ENCODE data around the gene PRRG4.
A peak's percentile ranks its signal among the peaks of the same experiment; 100 is the strongest.
"Not testable (repeated sequence)": the region's sequence is repeated elsewhere in the genome, so short reads cannot be mapped to it uniquely, and the experiment has no call there.

Gene PRRG4

GRCh38 chr11:32817181-32817851, 12.4 kb upstream of the PRRG4 start:
- H3K36me3 ChIP-seq (ENCODE audit: control insufficient read depth, insufficient read depth, low read length) = no peaks in the 10 kb centered on the region
- H3K9ac ChIP-seq (ENCODE audit: low read length) = no peak overlapping the region
- H3K4me3 ChIP-seq (ENCODE audit: low read length) = no peak overlapping the region
- H3K4me1 ChIP-seq (ENCODE audit: control insufficient read depth, insufficient read depth, low read length) = no peaks in the 10 kb centered on the region
- H3K27me3 ChIP-seq (ENCODE audit: control insufficient read depth, insufficient read depth, low read length) = no peaks in the 10 kb centered on the region
- H3K9me3 ChIP-seq (ENCODE audit: control insufficient read depth, low read length) = no peaks in the 10 kb centered on the region

GRCh38 chr11:32817852-32818183, 11.9 kb upstream of the PRRG4 start:
- Histone ChIP-seq H3K4me3 (ENCODE audit: low read length) (no peak overlapping the region), H3K9ac (ENCODE audit: low read length) (no peak overlapping the region), H3K4me1 (ENCODE audit: control insufficient read depth, insufficient read depth, low read length) (no peaks in the 10 kb centered on the region), H3K9me3 (ENCODE audit: control insufficient read depth, low read length) (no peaks in the 10 kb centered on the region), H3K27me3 (ENCODE audit: control insufficient read depth, insufficient read depth, low read length) (no peaks in the 10 kb centered on the region), H3K36me3 (ENCODE audit: control insufficient read depth, insufficient read depth, low read length) (no peaks in the 10 kb centered on the region)

GRCh38 chr11:32819187-32819586, 10.5 kb upstream of the PRRG4 start:
- Histone ChIP-seq H3K4me1 (ENCODE audit: control insufficient read depth, insufficient read depth, low read length) (no peaks in the 10 kb centered on the region), H3K9me3 (ENCODE audit: control insufficient read depth, low read length) (no peaks in the 10 kb centered on the region), H3K36me3 (ENCODE audit: control insufficient read depth, insufficient read depth, low read length) (no peaks in the 10 kb centered on the region), H3K4me3 (ENCODE audit: low read length) (no peak overlapping the region), H3K9ac (ENCODE audit: low read length) (no peak overlapping the region), H3K27me3 (ENCODE audit: control insufficient read depth, insufficient read depth, low read length) (no peaks in the 10 kb centered on the region)

GRCh38 chr11:32820497-32820896, 9.2 kb upstream of the PRRG4 start:
- H3K4me3 ChIP-seq (ENCODE audit: low read length) = no peak overlapping the region
- no peaks in the 10 kb centered on the region for H3K9me3 ChIP-seq (ENCODE audit: control insufficient read depth, low read length)
- H3K4me1 ChIP-seq (ENCODE audit: control insufficient read depth, insufficient read depth, low read length) = no peaks in the 10 kb centered on the region
- no peaks in the 10 kb centered on the region for H3K27me3 ChIP-seq (ENCODE audit: control insufficient read depth, insufficient read depth, low read length)
- H3K36me3 ChIP-seq (ENCODE audit: control insufficient read depth, insufficient read depth, low read length) = no peaks in the 10 kb centered on the region
- H3K9ac ChIP-seq (ENCODE audit: low read length) = no peak overlapping the region

- H3K4me3 ChIP-seq (ENCODE audit: low read length) = no peak overlapping the region
- no peaks in the 10 kb centered on the region for H3K4me1 ChIP-seq (ENCODE audit: control insufficient read depth, insufficient read depth, low read length)
- no peaks in the 10 kb centered on the region for H3K36me3 ChIP-seq (ENCODE audit: control insufficient read depth, insufficient read depth, low read length)
- no peak overlapping the region for H3K9ac ChIP-seq (ENCODE audit: low read length)
- no peaks in the 10 kb centered on the region for H3K9me3 ChIP-seq (ENCODE audit: control insufficient read depth, low read length)
- no peaks in the 10 kb centered on the region for H3K27me3 ChIP-seq (ENCODE audit: control insufficient read depth, insufficient read depth, low read length)
Observed at GRCh38 chr11:32821517-32821916, 8.2 kb upstream of the PRRG4 start.

GRCh38 chr11:32821917-32822560, 7.7 kb upstream of the PRRG4 start:
- no peaks in the 10 kb centered on the region for H3K4me1 ChIP-seq (ENCODE audit: control insufficient read depth, insufficient read depth, low read length)
- H3K9ac ChIP-seq (ENCODE audit: low read length) = no peak overlapping the region
- H3K4me3 ChIP-seq (ENCODE audit: low read length) = no peak overlapping the region
- H3K27me3 ChIP-seq (ENCODE audit: control insufficient read depth, insufficient read depth, low read length) = no peaks in the 10 kb centered on the region
- H3K9me3 ChIP-seq (ENCODE audit: control insufficient read depth, low read length) = no peaks in the 10 kb centered on the region
- H3K36me3 ChIP-seq (ENCODE audit: control insufficient read depth, insufficient read depth, low read length) = no peaks in the 10 kb centered on the region

- not testable (repeated sequence) for H3K36me3 ChIP-seq (ENCODE audit: control insufficient read depth, insufficient read depth, low read length); H3K4me1 ChIP-seq (ENCODE audit: control insufficient read depth, insufficient read depth, low read length); H3K9ac ChIP-seq (ENCODE audit: low read length); H3K4me3 ChIP-seq (ENCODE audit: low read length); H3K27me3 ChIP-seq (ENCODE audit: control insufficient read depth, insufficient read depth, low read length); H3K9me3 ChIP-seq (ENCODE audit: control insufficient read depth, low read length)
Observed at GRCh38 chr11:32823617-32824016, 6.1 kb upstream of the PRRG4 start.

GRCh38 chr11:32826113-32826512, 3.6 kb upstream of the PRRG4 start:
- no peaks in the 10 kb centered on the region for H3K27me3 ChIP-seq (ENCODE audit: control insufficient read depth, insufficient read depth, low read length)
- H3K4me1 ChIP-seq (ENCODE audit: control insufficient read depth, insufficient read depth, low read length) = no peaks in the 10 kb centered on the region
- H3K36me3 ChIP-seq (ENCODE audit: control insufficient read depth, insufficient read depth, low read length) = no peaks in the 10 kb centered on the region
- no peaks in the 10 kb centered on the region for H3K9me3 ChIP-seq (ENCODE audit: control insufficient read depth, low read length)
- H3K4me3 ChIP-seq (ENCODE audit: low read length) = no peak overlapping the region
- no peak overlapping the region for H3K9ac ChIP-seq (ENCODE audit: low read length)

- no peaks in the 10 kb centered on the region for H3K9me3 ChIP-seq (ENCODE audit: control insufficient read depth, low read length)
- H3K36me3 ChIP-seq (ENCODE audit: control insufficient read depth, insufficient read depth, low read length) = no peaks in the 10 kb centered on the region
- H3K4me3 ChIP-seq (ENCODE audit: low read length) = no peak overlapping the region
- H3K9ac ChIP-seq (ENCODE audit: low read length) = no peak overlapping the region
- no peaks in the 10 kb centered on the region for H3K4me1 ChIP-seq (ENCODE audit: control insufficient read depth, insufficient read depth, low read length)
- H3K27me3 ChIP-seq (ENCODE audit: control insufficient read depth, insufficient read depth, low read length) = no peaks in the 10 kb centered on the region
Observed at GRCh38 chr11:32827276-32827675, 2.5 kb upstream of the PRRG4 start.

- H3K4me3 ChIP-seq (ENCODE audit: low read length) = peak overlapping the region; percentile 71
- H3K4me1 ChIP-seq (ENCODE audit: control insufficient read depth, insufficient read depth, low read length) = no peaks in the 10 kb centered on the region
- H3K9ac ChIP-seq (ENCODE audit: low read length) = peak overlapping the region; percentile 88
Observed at GRCh38 chr11:32829157-32829679, 509 bp upstream of the PRRG4 start.

GRCh38 chr11:32830413-32830738, 649 bp downstream of the PRRG4 start:
- no peaks in the 10 kb centered on the region for H3K36me3 ChIP-seq (ENCODE audit: control insufficient read depth, insufficient read depth, low read length)
- H3K9ac ChIP-seq (ENCODE audit: low read length) = peak overlapping the region; percentile 88
- H3K4me3 ChIP-seq (ENCODE audit: low read length) = peak overlapping the region; percentile 71
- H3K9me3 ChIP-seq (ENCODE audit: control insufficient read depth, low read length) = no peaks in the 10 kb centered on the region
- no peaks in the 10 kb centered on the region for H3K27me3 ChIP-seq (ENCODE audit: control insufficient read depth, insufficient read depth, low read length)
- H3K4me1 ChIP-seq (ENCODE audit: control insufficient read depth, insufficient read depth, low read length) = no peaks in the 10 kb centered on the region

More at GRCh38 chr11:32829157-32829679, 509 bp upstream of the PRRG4 start:
- no peaks in the 10 kb centered on the region for H3K9me3 ChIP-seq (ENCODE audit: control insufficient read depth, low read length)
- no peaks in the 10 kb centered on the region for H3K27me3 ChIP-seq (ENCODE audit: control insufficient read depth, insufficient read depth, low read length)
- no peaks in the 10 kb centered on the region for H3K36me3 ChIP-seq (ENCODE audit: control insufficient read depth, insufficient read depth, low read length)

GRCh38 chr11:32830796-32831195, 1.1 kb downstream of the PRRG4 start:
- Histone ChIP-seq H3K4me3 (ENCODE audit: low read length) (no peak overlapping the region), H3K4me1 (ENCODE audit: control insufficient read depth, insufficient read depth, low read length) (no peaks in the 10 kb centered on the region), H3K36me3 (ENCODE audit: control insufficient read depth, insufficient read depth, low read length) (no peaks in the 10 kb centered on the region), H3K9me3 (ENCODE audit: control insufficient read depth, low read length) (no peaks in the 10 kb centered on the region), H3K27me3 (ENCODE audit: control insufficient read depth, insufficient read depth, low read length) (no peaks in the 10 kb centered on the region), H3K9ac (ENCODE audit: low read length) (peak overlapping the region; percentile 88)
